GM13976 (cell line): ENCODE data around the gene RGS5.

Source experiments
- DNase-seq: peaks from one replicate; pipeline ENCODE4 v3.0.0; 2012; ENCODE audit warnings: low spot score
- in situ Hi-C: fragments of 300-500 bp; cut with MboI; formaldehyde crosslinking; loops from one replicate; pipeline ENCODE4 v1.12.0; 2022; ENCODE audit warnings: low sequenced_read_pairs, mixed read lengths, inconsistent platforms; ENCODE audit not compliant: unreplicated experiment
- TF ChIP-seq, protein P1 (sequence below): IDR thresholded peaks from 2 replicates; pipeline ENCODE4 v1.5.1; 2012; ENCODE audit warnings: borderline replicate concordance, mild to moderate bottlenecking; ENCODE audit not compliant: insufficient read depth; ENCODE audit errors: extremely low read depth, missing control alignments, control extremely low read depth

RGS5 gene

DNA sequence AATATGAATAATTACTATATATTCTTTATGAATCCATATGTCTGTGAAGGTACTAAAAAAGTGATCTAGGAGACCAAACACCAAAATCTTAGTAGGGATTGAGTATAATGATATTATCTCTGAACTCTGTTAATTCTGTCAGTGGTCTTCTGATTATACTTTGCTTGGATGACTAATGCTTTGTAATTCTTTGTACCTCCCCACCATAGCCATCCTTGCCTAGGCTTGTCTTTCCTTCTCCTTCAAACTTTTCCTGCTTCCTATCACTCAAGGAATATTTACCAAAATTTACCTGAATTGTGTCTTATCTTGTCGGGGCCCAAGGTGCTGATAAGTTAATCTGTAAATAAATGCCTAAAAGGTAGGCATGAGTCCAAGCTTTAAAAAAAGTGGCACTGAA is 845 bp upstream of the RGS5 start:
- in situ Hi-C loops, result no loop called here
- TF ChIP-seq, protein P1, sequence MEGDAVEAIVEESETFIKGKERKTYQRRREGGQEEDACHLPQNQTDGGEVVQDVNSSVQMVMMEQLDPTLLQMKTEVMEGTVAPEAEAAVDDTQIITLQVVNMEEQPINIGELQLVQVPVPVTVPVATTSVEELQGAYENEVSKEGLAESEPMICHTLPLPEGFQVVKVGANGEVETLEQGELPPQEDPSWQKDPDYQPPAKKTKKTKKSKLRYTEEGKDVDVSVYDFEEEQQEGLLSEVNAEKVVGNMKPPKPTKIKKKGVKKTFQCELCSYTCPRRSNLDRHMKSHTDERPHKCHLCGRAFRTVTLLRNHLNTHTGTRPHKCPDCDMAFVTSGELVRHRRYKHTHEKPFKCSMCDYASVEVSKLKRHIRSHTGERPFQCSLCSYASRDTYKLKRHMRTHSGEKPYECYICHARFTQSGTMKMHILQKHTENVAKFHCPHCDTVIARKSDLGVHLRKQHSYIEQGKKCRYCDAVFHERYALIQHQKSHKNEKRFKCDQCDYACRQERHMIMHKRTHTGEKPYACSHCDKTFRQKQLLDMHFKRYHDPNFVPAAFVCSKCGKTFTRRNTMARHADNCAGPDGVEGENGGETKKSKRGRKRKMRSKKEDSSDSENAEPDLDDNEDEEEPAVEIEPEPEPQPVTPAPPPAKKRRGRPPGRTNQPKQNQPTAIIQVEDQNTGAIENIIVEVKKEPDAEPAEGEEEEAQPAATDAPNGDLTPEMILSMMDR, result no peak
- DNase-seq, result no peak

DNA sequence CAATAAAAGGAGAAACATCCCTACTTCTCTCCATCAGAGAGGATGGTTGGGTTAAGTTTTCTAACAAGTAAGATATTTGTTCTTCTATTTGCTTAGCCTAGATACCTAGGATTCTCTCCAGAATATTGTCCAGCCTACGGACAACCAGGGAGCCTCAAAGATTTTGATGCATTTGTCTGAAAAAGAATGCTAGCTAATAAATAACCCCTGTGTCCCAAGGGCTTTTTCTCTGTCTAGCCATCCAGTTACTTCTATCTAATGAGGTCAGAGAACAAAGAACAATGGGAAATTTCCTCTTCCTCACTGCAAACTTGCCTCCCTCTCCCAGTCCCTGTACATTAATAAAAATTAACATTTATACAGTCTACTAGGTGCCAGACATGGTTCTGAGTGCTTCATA is 810 bp downstream of the RGS5 start:
- DNase-seq, result no peak
- in situ Hi-C loops, result no loop called here
- TF ChIP-seq, protein P1, result no peak

DNA sequence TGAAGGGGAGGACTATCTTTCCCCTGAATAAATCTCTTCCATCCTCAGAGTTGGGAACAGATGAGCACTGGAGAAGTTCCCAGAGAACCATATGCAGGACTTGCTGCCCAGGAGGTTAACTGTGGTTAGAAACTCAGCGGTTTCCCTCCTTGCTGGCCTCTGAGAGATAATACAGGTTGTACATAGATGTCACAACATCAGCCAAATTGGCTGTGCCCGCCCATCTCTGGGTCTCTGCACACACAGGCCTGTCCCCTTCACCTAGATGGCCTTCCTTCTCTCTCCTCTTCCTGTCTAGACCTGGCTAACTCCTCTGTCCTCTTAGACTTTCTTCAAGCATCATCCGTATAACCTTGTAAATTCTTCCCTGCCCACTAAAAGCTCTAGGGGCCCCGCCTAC is 5.7 kb downstream of the RGS5 start:
- in situ Hi-C loops, result loop anchor here (25.0 kb wide), 1 partner anchor 310 kb away; no protein-coding TSS in a partner anchor
- TF ChIP-seq, protein P1, result no peak
- DNase-seq, result no peak

DNA sequence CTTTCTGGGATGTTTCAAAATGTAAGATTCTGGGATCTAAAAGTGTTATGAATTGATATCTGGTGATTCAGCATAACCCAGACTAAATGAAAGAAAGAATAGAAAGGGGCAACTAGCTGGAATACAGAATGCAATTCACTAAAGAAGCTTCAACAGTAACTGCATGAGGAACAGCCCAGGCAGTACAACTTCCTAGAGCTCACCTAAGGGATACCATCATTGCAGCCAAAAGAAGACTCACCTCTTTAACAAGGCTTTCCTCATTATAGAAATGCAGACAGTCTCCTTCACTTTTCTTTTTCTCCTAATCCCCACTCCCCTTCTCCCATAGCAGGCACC is 6.3 kb downstream of the RGS5 start:
- TF ChIP-seq, protein P1, result no peak
- DNase-seq, result no peak
- in situ Hi-C loops, result loop anchor here (25.0 kb wide), 1 partner anchor 309 kb away; no protein-coding TSS in a partner anchor

DNA sequence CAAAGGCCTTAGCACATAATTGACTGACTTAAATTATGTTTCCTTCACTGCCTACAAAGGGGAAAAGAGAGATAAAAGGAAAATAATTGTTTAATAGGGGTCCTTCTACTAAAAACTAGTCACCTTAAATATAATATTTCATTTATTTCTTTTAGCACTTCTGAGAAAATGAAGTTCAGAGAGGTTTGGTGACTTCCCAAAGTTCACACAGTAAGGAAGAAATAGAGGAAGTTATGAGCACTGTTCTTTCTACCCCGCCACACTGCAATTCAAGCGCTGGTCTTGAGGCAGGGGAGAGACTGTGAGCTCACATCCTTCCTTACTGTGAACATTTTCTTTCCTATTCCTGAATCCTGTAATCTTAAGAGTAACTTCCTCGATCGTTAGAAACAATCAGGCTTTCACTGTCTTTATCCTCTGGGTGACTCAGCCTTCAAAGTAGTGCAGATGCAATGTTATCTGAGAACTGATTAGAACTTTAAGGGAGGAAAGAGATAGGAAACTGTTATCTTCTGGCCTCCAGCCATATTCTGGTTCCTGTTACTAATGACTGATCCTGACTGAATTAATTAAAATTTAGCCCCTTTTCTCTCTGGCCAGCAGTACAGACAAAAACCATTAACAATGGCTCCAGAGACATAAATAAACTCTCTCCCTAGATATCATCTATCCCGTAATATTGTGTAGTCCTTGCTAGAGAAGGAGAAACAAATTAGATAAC is 6.8 kb downstream of the RGS5 start:
- TF ChIP-seq, protein P1, result no peak
- in situ Hi-C loops, result loop anchor here (25.0 kb wide), 1 partner anchor 309 kb away; no protein-coding TSS in a partner anchor
- DNase-seq, result no peak

DNA sequence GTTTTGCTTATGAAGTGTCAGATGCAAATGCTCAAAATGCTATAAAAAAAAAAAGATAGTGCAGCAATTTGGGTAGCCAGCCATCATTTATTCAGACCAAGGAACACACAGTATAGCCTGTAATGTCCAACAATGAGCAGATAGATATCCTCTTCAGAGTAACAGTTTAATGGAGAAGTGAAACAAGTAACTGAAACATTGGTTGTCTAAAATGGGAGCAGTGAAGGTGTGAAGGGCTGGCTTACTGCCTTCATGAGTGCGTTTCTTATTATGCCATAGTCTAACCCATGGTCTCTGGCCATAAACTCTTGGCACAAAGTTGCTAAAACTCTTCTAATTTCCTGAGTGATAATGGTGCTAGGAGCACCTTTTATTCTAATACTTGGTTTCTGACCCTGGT is 11.4 kb downstream of the RGS5 start:
- in situ Hi-C loops, result loop anchor here (25.0 kb wide), 1 partner anchor 304 kb away; no protein-coding TSS in a partner anchor
- TF ChIP-seq, protein P1, result no peak
- no peak for DNase-seq
